ENCODE results near the gene LPAR2. TPM values are rescaled to one million over a fixed set of nuclear protein-coding genes. Genes with fewer than 3 reads are reported as not detected.

Gene LPAR2
- total and polyA plus RNA-seq, 10 of the 15 experiments (the other 5 are each of a cell fraction or from before 2014, with no cell fraction given) = 0.98 to 23.8 (median 10.2) TPM

DNA sequence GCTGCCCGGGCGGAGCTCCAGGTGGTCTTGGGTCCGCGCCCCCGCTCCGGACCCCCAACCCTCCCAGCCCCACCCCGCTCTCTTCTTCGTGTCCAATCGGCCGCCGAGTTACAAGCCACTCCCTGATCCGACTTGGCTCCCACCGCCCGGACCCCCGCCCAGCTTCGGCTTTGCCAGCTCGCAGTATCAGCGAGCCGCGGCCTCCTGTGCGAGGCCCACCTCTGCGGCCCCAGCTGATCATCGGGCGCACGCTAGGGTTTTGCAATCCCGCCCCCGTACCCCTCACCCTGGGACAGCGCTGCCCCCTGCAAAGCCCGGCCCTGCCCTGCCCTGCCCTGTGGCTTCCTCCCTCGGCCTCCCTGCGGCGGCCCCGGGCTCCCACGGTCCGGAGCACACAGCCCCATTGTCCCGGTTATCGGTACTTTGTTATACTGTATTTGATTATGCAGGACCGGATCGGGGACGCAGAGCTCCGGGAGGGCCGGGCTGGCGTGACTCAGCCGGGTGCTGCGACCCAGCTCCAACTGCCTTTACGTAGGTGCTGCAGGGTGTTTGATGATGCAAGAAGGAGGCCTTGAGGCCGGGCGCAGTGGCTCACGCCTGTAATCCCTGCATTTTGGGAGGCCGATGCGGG, 598 bp upstream of the LPAR2 start:
- 10% methylated on average over 51 of the region's 51 CpGs for WGBS (ENCODE audit: insufficient coverage, insufficient replicate concordance, low lambda C conversion rate, missing lambda C conversion rate)
- Histone ChIP-seq H3K79me2 (ENCODE audit: control insufficient read depth, insufficient read depth, low read length) (no peaks in the 10 kb centered on the region), H2AFZ (ENCODE audit: control insufficient read depth, low read depth, low read length) (peak overlapping the region; percentile 46), H3K36me3 (ENCODE audit: control insufficient read depth in 2 of 2, insufficient read depth in 2 of 2, low read length in 1 of 2) (peaks cover under 1 to 16% of the 10 kb centered on the region in 2 experiments), H3K4me2 (ENCODE audit: control insufficient read depth, insufficient read depth) (peak overlapping the region; percentile 82), H4K20me1 (ENCODE audit: control insufficient read depth, insufficient read depth) (no peaks in the 10 kb centered on the region), H3K27ac (ENCODE audit: control insufficient read depth, insufficient read depth) (no peak overlapping the region; the same call in 1 of the 2 replicates), H3K4me3 (peak overlapping the region; percentile 57), H3K4me1 (ENCODE audit: control insufficient read depth, insufficient read depth, low read length) (0 out of 2 replicates have a peak, but pooled peaks cover 5% of the 10 kb centered on the region), H3K9ac (ENCODE audit: control insufficient read depth, insufficient read depth, low read length) (peak overlapping the region; percentile 21; the same call in 1 of the 2 replicates), H3K9me3 (replicated peaks; ENCODE audit: control insufficient read depth, insufficient read depth, low read length) (no peaks in the 10 kb centered on the region), H3K27me3 (replicated peaks in 1 of 2; ENCODE audit: control insufficient read depth in 2 of 2, insufficient read depth in 2 of 2, low read length in 1 of 2) (no peaks in the 10 kb centered on the region)
- no peak for TF ChIP-seq SIX5 (IDR thresholded peaks at IDR 0.05; ENCODE audit: low read depth, low read length, severe bottlenecking)
- TF ChIP-seq, protein P1, sequence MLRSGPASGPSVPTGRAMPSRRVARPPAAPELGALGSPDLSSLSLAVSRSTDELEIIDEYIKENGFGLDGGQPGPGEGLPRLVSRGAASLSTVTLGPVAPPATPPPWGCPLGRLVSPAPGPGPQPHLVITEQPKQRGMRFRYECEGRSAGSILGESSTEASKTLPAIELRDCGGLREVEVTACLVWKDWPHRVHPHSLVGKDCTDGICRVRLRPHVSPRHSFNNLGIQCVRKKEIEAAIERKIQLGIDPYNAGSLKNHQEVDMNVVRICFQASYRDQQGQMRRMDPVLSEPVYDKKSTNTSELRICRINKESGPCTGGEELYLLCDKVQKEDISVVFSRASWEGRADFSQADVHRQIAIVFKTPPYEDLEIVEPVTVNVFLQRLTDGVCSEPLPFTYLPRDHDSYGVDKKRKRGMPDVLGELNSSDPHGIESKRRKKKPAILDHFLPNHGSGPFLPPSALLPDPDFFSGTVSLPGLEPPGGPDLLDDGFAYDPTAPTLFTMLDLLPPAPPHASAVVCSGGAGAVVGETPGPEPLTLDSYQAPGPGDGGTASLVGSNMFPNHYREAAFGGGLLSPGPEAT (IDR thresholded peaks at IDR 0.05; ENCODE audit: low read depth) = no peak
- TF ChIP-seq EGR1 (IDR thresholded peaks at IDR 0.05; ENCODE audit: borderline replicate concordance in 1 of 2, low read depth in 2 of 2, low read length in 2 of 2) = peak in 1 of 2 experiments; percentile 68; a peak in 2 of 3 replicates
- no peak for TF ChIP-seq SRF (IDR thresholded peaks at IDR 0.05; ENCODE audit: low read depth in 2 of 2, low read length in 2 of 2)
- TF ChIP-seq YY1 (IDR thresholded peaks at IDR 0.05; ENCODE audit: low read depth, low read length) = no peak
- TF ChIP-seq PAX5 (IDR thresholded peaks at IDR 0.05; ENCODE audit: borderline replicate concordance, low read depth, low read length) = 0 out of 2 replicates have a peak, but pooled peaks have one; percentile 1
- TF ChIP-seq, protein P2, sequence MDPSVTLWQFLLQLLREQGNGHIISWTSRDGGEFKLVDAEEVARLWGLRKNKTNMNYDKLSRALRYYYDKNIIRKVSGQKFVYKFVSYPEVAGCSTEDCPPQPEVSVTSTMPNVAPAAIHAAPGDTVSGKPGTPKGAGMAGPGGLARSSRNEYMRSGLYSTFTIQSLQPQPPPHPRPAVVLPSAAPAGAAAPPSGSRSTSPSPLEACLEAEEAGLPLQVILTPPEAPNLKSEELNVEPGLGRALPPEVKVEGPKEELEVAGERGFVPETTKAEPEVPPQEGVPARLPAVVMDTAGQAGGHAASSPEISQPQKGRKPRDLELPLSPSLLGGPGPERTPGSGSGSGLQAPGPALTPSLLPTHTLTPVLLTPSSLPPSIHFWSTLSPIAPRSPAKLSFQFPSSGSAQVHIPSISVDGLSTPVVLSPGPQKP (IDR thresholded peaks at IDR 0.05; ENCODE audit: low read depth, low read length) = no peak
- peak; percentile 16; the same call in 1 of the 2 replicates for TF ChIP-seq POLR2A (IDR thresholded peaks at IDR 0.05; ENCODE audit: low read depth, low read length)
- TF ChIP-seq MTA3 (IDR thresholded peaks at IDR 0.05; ENCODE audit: borderline replicate concordance, low read length) = no peak
- TF ChIP-seq, protein P3, sequence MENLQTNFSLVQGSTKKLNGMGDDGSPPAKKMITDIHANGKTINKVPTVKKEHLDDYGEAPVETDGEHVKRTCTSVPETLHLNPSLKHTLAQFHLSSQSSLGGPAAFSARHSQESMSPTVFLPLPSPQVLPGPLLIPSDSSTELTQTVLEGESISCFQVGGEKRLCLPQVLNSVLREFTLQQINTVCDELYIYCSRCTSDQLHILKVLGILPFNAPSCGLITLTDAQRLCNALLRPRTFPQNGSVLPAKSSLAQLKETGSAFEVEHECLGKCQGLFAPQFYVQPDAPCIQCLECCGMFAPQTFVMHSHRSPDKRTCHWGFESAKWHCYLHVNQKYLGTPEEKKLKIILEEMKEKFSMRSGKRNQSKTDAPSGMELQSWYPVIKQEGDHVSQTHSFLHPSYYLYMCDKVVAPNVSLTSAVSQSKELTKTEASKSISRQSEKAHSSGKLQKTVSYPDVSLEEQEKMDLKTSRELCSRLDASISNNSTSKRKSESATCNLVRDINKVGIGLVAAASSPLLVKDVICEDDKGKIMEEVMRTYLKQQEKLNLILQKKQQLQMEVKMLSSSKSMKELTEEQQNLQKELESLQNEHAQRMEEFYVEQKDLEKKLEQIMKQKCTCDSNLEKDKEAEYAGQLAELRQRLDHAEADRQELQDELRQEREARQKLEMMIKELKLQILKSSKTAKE (IDR thresholded peaks at IDR 0.05; ENCODE audit: low read depth, poor library complexity, severe bottlenecking) = no peak
- TF ChIP-seq, protein P4, sequence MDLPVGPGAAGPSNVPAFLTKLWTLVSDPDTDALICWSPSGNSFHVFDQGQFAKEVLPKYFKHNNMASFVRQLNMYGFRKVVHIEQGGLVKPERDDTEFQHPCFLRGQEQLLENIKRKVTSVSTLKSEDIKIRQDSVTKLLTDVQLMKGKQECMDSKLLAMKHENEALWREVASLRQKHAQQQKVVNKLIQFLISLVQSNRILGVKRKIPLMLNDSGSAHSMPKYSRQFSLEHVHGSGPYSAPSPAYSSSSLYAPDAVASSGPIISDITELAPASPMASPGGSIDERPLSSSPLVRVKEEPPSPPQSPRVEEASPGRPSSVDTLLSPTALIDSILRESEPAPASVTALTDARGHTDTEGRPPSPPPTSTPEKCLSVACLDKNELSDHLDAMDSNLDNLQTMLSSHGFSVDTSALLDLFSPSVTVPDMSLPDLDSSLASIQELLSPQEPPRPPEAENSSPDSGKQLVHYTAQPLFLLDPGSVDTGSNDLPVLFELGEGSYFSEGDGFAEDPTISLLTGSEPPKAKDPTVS (IDR thresholded peaks at IDR 0.05; ENCODE audit: low read depth, low read length) = no peak
- no peak for TF ChIP-seq ZZZ3 (IDR thresholded peaks at IDR 0.05; ENCODE audit: control insufficient read depth, insufficient read length, low read depth)
- POLR2A ChIA-PET = interaction anchor here (0.5 to 3.0 kb wide), 6 partner anchors 18 to 161 kb away, joined by 3 to 10 read pairs (median 4); no protein-coding TSS in a partner anchor
- no TSS peak for BruUV-seq (replicated peaks)
- SMC1A ChIA-PET (ENCODE audit: uncharacterized antibody, unreplicated experiment) = interaction anchor here (0.6 to 1.3 kb wide), 4 partner anchors 32 to 97 kb away, joined by 4 to 5 read pairs (median 4); no protein-coding TSS in a partner anchor
- CTCF ChIA-PET = interaction anchor here (0.6 kb wide), 1 partner anchor 259 kb away, joined by 3 read pairs; no protein-coding TSS in a partner anchor
- FAIRE-seq = peak; percentile 65
- intact Hi-C loops (cut with micrococcal nuclease; ENCODE audit: unreplicated experiment) (no loop called here), in situ Hi-C loops (cut with MboI) (no loop called here)
- RAD21 ChIA-PET (ENCODE audit: unreplicated experiment) = interaction anchor here (0.6 to 0.8 kb wide), 3 partner anchors 11 to 473 kb away, joined by 3 to 4 read pairs (median 3); no protein-coding TSS in a partner anchor
- no peak for DNase-seq (ENCODE audit: low read depth, low spot score)
- ATAC-seq = peak; percentile 52

Measured in GM12878 (cell line).